Peyer's patch (tissue), 4 donors: Measurements from ENCODE around the gene ATP2C2. TPM values are rescaled to one million over a fixed set of nuclear protein-coding genes. Genes with fewer than 3 reads are reported as not detected.

Source experiments
- DNase-seq, 3 donors: peaks; one replicate each; pipeline ENCODE4 v3.0.0-alpha.2; 2017 to 2019
- H3K27ac ChIP-seq, 4 donors: fragments of 200-600 bp; sonication (generic); one replicate each; pipeline ENCODE4 v1.5.1; 2016 to 2019
- H3K27me3 ChIP-seq, 2 donors: fragments of 200-600 bp; sonication (generic); one replicate each; pipeline ENCODE4 v1.5.1; 2019
- H3K36me3 ChIP-seq, 3 donors: fragments of 200-600 bp; sonication (generic); one replicate each; pipeline ENCODE4 v1.5.1; 2016 to 2019
- H3K4me1 ChIP-seq, 4 donors: fragments of 200-600 bp; sonication (generic); one replicate each; pipeline ENCODE4 v1.5.1; 2016 to 2019
- H3K4me3 ChIP-seq, 4 donors: fragments of 200-600 bp; sonication (generic); 1 replicate in 3 of 4; 2 replicates in 1 of 4; pipeline ENCODE4 v1.5.1; 2016 to 2019; ENCODE audit warnings: mild to moderate bottlenecking in 1 of 4
- H3K9me3 ChIP-seq, 4 donors: fragments of 200-600 bp; sonication (generic); one replicate each; pipeline ENCODE4 v1.5.1; 2016 to 2019; ENCODE audit warnings: mild to moderate bottlenecking in 1 of 4
- POLR2A ChIP-seq, 2 donors: fragments of 450-650 bp; IDR thresholded peaks; one replicate each; pipeline ENCODE4 v1.5.1; 2017; ENCODE audit warnings: antibody characterized with exemption in 2 of 2, mild to moderate bottlenecking in 2 of 2, moderate library complexity in 2 of 2
- total RNA-seq, 4 donors: library from RNA; depleted of rRNA; stranded (reverse); fragments of >200 nt; gene quantifications; one replicate each; pipeline ENCODE4 v1.1.0, GENCODE V29; 2016
- TF ChIP-seq, protein P1 (sequence below), 6 experiments: fragments of 450-650 bp in 4 of 6; fragments of 200-600 bp in 2 of 6; sonication (generic) in 1 of 6; IDR thresholded peaks; one replicate each; pipeline ENCODE4 v1.5.1; 2017 to 2019; ENCODE audit warnings: antibody characterized with exemption in 6 of 6, mild to moderate bottlenecking in 3 of 6, moderate library complexity in 1 of 6

The ATP2C2 gene
- total RNA-seq, 4 donors from 2014 or later, result 84.2 to 148 (median 115) TPM

- no peak for DNase-seq
- H3K36me3 ChIP-seq, result peaks cover 0 to 25% (median 0%) of the 10 kb centered on the region in 3 donors
- no peaks in the 10 kb centered on the region for H3K9me3 ChIP-seq
- H3K4me1 ChIP-seq, result no peaks in the 10 kb centered on the region
- no peak overlapping the region for H3K4me3 ChIP-seq
- H3K27ac ChIP-seq, result no peak overlapping the region
- no peaks in the 10 kb centered on the region for H3K27me3 ChIP-seq
- TF ChIP-seq, protein P1, sequence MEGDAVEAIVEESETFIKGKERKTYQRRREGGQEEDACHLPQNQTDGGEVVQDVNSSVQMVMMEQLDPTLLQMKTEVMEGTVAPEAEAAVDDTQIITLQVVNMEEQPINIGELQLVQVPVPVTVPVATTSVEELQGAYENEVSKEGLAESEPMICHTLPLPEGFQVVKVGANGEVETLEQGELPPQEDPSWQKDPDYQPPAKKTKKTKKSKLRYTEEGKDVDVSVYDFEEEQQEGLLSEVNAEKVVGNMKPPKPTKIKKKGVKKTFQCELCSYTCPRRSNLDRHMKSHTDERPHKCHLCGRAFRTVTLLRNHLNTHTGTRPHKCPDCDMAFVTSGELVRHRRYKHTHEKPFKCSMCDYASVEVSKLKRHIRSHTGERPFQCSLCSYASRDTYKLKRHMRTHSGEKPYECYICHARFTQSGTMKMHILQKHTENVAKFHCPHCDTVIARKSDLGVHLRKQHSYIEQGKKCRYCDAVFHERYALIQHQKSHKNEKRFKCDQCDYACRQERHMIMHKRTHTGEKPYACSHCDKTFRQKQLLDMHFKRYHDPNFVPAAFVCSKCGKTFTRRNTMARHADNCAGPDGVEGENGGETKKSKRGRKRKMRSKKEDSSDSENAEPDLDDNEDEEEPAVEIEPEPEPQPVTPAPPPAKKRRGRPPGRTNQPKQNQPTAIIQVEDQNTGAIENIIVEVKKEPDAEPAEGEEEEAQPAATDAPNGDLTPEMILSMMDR (IDR thresholded peaks at IDR 0.05), result no peak
- no peak for TF ChIP-seq POLR2A (IDR thresholded peaks at IDR 0.05)
Measured at GRCh38 chr16:84476401-84476800, 108.1 kb downstream of the ATP2C2 start.

GRCh38 chr16:84477661-84478060 lies 109.3 kb downstream of the ATP2C2 start:
- H3K27ac ChIP-seq, result no peak overlapping the region
- H3K27me3 ChIP-seq, result no peaks in the 10 kb centered on the region
- H3K4me1 ChIP-seq, result no peaks in the 10 kb centered on the region
- TF ChIP-seq, protein P1 (IDR thresholded peaks at IDR 0.05), result no peak
- no peak for TF ChIP-seq POLR2A (IDR thresholded peaks at IDR 0.05)
- no peak overlapping the region for H3K4me3 ChIP-seq
- no peaks in the 10 kb centered on the region for H3K9me3 ChIP-seq
- H3K36me3 ChIP-seq, result peaks cover 0 to 30% (median 0%) of the 10 kb centered on the region in 3 donors
- peak in 1 of 3 donors; percentile 8 for DNase-seq

DNA sequence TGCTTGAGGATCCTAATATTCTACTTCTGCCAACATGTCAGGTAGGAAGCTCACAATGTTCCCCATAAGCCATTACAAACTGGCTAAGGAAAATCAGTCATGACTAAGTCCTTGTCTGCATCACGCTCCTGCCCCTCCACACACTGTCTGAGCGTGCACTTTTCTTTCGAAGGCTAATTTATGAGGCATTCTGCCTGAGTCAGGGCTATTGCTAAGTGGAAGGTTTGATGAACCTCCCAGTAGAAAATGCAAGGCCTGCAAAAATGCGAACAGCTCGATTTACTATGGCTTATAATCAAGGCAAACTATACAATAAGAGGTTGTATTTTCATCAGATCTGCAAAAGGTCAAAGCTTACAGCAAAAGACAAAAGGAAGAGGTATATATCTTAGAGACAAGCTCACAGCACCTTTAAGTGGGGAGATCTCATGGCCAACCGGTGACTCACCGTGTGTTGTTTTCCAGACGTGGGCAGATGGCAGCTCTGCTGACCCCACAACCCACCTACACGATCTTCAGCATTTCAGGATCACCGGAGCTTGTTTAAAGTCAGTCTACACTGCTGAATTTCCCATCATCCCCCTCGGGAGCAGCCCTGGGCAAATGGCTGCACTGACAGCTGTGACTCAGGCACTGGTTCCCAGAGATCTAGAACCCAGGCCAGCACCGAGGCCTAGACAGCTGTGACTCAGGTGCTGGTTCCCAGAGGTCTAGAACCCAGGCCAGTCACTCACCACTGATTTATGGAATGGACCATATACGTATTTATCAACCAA lies 110.0 kb downstream of the ATP2C2 start:
- Histone ChIP-seq H3K36me3 (peaks cover 0 to 37% (median 0%) of the 10 kb centered on the region in 3 donors), H3K9me3 (no peaks in the 10 kb centered on the region), H3K4me1 (no peaks in the 10 kb centered on the region), H3K27ac (no peak overlapping the region), H3K4me3 (no peak overlapping the region), H3K27me3 (no peaks in the 10 kb centered on the region)
- TF ChIP-seq, protein P1 (IDR thresholded peaks at IDR 0.05), result no peak
- TF ChIP-seq POLR2A (IDR thresholded peaks at IDR 0.05), result no peak
- no peak for DNase-seq

DNA sequence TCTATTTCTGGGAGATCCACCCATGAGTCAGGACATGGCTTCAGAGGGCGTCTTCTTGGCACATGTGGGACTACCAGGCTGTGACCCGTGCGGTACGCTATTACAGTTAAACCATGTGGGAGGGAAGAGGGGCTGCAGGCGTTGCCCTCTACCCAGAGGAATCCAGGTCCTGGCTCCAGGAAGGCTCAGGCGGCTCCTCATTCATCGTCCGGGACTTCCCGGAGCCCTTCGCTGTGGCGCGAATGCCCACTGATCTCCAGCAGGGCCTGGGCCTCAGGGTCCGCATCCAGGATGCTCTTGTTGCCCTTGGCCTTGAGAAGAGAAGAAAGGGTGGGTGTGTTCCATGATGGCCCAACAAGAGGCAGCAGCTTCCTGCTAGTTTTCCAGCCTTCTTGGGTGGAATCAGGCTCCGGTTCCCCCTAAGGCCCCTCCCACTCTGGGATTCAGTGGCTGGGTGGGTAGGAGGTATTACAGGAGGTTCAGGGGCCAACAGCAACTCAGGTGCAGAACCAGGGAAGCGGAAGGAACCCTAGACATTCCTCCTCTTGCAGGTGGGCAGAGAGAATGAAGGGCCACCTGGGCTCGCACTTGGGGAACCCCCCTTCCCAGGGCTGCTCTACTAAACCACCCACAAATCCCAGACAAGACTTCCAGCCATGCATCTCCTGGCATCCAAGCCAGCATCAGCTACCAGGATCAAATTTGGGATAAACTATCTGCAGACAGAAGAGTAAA lies 111.5 kb downstream of the ATP2C2 start:
- no peaks in the 10 kb centered on the region for H3K27me3 ChIP-seq
- no peaks in the 10 kb centered on the region for H3K9me3 ChIP-seq
- no peak overlapping the region for H3K27ac ChIP-seq
- no peaks in the 10 kb centered on the region for H3K4me1 ChIP-seq
- TF ChIP-seq, protein P1 (IDR thresholded peaks at IDR 0.05), result no peak
- TF ChIP-seq POLR2A (IDR thresholded peaks at IDR 0.05), result no peak
- peaks cover 0 to 48% (median 0%) of the 10 kb centered on the region in 3 donors for H3K36me3 ChIP-seq
- no peak for DNase-seq
- no peak overlapping the region for H3K4me3 ChIP-seq

- TF ChIP-seq, protein P1 (IDR thresholded peaks at IDR 0.05), result no peak
- TF ChIP-seq POLR2A (IDR thresholded peaks at IDR 0.05), result no peak
- H3K4me3 ChIP-seq, result no peak overlapping the region
- no peak for DNase-seq
- no peaks in the 10 kb centered on the region for H3K4me1 ChIP-seq
- no peaks in the 10 kb centered on the region for H3K9me3 ChIP-seq
- no peak overlapping the region for H3K27ac ChIP-seq
- H3K36me3 ChIP-seq, result peaks cover 0 to 57% (median 0%) of the 10 kb centered on the region in 3 donors
- H3K27me3 ChIP-seq, result no peaks in the 10 kb centered on the region
Measured at GRCh38 chr16:84481051-84481735, 112.9 kb downstream of the ATP2C2 start.
